K562 (cell line): ENCODE results near the gene GOT2.

Experiments used
- ADNP ChIP-seq: fragments of 200-800 bp; sonication (Bioruptor generic); IDR thresholded peaks from 2 replicates; pipeline ENCODE4 v1.6.1; 2016; ENCODE audit warnings: missing genetic modification characterization, missing compliant biosample characterization
- CTCF ChIP-seq, 3 experiments: IDR thresholded peaks in 2 of 3; conservative IDR thresholded peaks in 1 of 3; 2 replicates each; pipeline ENCODE4 v1.5.1; 2011 to 2012; ENCODE audit warnings: low read length in 3 of 3, mild to moderate bottlenecking in 3 of 3, control low read depth in 2 of 3, improper control_type of control experiment in 1 of 3, inconsistent platforms in 1 of 3, low read depth in 1 of 3, mixed read lengths in 1 of 3, moderate library complexity in 1 of 3; ENCODE audit not compliant: insufficient read depth in 2 of 3
- CUX1 ChIP-seq: fragments of 200-800 bp; sonication (Bioruptor generic); IDR thresholded peaks from 2 replicates; pipeline ENCODE4 v1.6.1; 2016; ENCODE audit warnings: missing genetic modification characterization, missing compliant biosample characterization
- GTF3C2 ChIP-seq: IDR thresholded peaks from 3 replicates; pipeline ENCODE4 v1.6.1; 2011; ENCODE audit warnings: borderline replicate concordance, mild to moderate bottlenecking, moderate library complexity; ENCODE audit not compliant: insufficient read length; ENCODE audit errors: extremely low read depth
- JUND ChIP-seq, 2 experiments: IDR thresholded peaks; 2 replicates in 1 of 2; 3 replicates in 1 of 2; pipeline ENCODE4 v1.6.1; 2011; ENCODE audit warnings: borderline replicate concordance in 2 of 2, low read depth in 2 of 2, low read length in 2 of 2, improper control_type of control experiment in 1 of 2, missing biosample characterization in 1 of 2, missing genetic modification characterization in 1 of 2, missing genetic modification reagents in 1 of 2
- MAZ ChIP-seq, 2 experiments: fragments of 450-650 bp in 1 of 2; sonication (generic) in 1 of 2; formaldehyde crosslinking; IDR thresholded peaks in 1 of 2; conservative IDR thresholded peaks in 1 of 2; 2 replicates each; pipeline versions ENCODE4 v1.4.0 to v1.5.0; 2020; ENCODE audit warnings: mild to moderate bottlenecking in 1 of 2, missing genetic modification reagents in 1 of 2
- POLR2AphosphoS5 ChIP-seq: IDR thresholded peaks from 2 replicates; pipeline ENCODE4 v1.6.1; 2011; ENCODE audit warnings: mild to moderate bottlenecking, low read depth, low read length, moderate library complexity; ENCODE audit not compliant: control insufficient read depth, insufficient read depth
- SFPQ ChIP-seq: fragments of 200-400 bp; formaldehyde crosslinking; IDR thresholded peaks from 2 replicates; pipeline ENCODE4 v1.6.1; 2017; ENCODE audit warnings: mild to moderate bottlenecking, low read depth, low read length, moderate library complexity
- SP1 ChIP-seq: sonication (generic); formaldehyde crosslinking; IDR thresholded peaks from 2 replicates; pipeline ENCODE4 v1.8.1; 2022; ENCODE audit warnings: mild to moderate bottlenecking, missing genetic modification reagents

GRCh38 chr16:58661199-58661830, 72.8 kb downstream of the GOT2 start:
- TF ChIP-seq CUX1 (CRISPR knock-in tag), result no peak
- no peak for TF ChIP-seq GTF3C2
- TF ChIP-seq JUND (IDR thresholded peaks at IDR 0.05; ENCODE audit: borderline replicate concordance, low read depth, low read length), result peak; percentile 67; the same call in 1 of the 2 replicates
- TF ChIP-seq JUND (tag; IDR thresholded peaks at IDR 0.05; ENCODE audit: borderline replicate concordance, low read depth, low read length), result peak; percentile 62; the same call in 1 of the 3 replicates
- TF ChIP-seq POLR2AphosphoS5, result no peak
- no peak for TF ChIP-seq SFPQ
- peak; percentile 71 to 89 (median 81) for TF ChIP-seq CTCF (IDR thresholded peaks at IDR 0.05 in 2 of 3, conservative IDR thresholded peaks at IDR 0.05 in 1 of 3; ENCODE audit: insufficient read depth in 2 of 3, low read depth in 1 of 3, low read length in 3 of 3)
- TF ChIP-seq ADNP (tag), result no peak
- TF ChIP-seq MAZ (CRISPR knock-in tag; conservative IDR thresholded peaks at IDR 0.05 in 1 of 2, IDR thresholded peaks at IDR 0.05 in 1 of 2), result no peak
- no peak for TF ChIP-seq SP1 (CRISPR knock-in tag)
